Measurements from ENCODE around the gene ARHGAP24. TPM values are rescaled to one million over a fixed set of nuclear protein-coding genes. Genes with fewer than 3 reads are reported as not detected.
"Not testable (repeated sequence)": the region's sequence is repeated elsewhere in the genome, so short reads cannot be mapped to it uniquely, and the experiment has no call there.

Gene ARHGAP24
- total and polyA plus RNA-seq, 5 experiments from 2014 or later: 4.4 to 7.3 TPM; not detected in 3

DNA sequence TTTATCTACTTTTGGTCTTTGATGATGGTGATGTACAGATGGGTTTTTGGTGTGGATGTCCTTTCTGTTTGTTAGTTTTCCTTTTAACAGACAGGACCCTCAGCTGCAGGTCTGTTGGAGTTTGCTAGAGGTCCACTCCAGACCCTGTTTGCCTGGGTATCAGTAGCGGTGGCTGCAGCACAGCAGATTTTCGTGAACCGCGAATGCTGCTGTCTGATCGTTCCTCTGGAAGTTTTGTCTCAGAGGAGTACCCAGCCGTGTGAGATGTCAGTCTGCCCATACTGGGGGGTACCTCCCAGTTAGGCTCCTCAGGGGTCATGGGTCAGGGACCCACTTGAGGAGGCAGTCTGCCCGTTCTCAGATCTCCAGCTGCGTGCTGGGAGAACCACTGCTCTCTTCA, 191.7 kb downstream of the ARHGAP24 start:
- DNase-seq, ATAC-seq, POLR2A ChIA-PET, H3K27ac Mint-ChIP-seq, H3K4me3 Mint-ChIP-seq, H3K36me3 Mint-ChIP-seq, H3K27me3 Mint-ChIP-seq: not testable (repeated sequence)
- Mint-ChIP-seq H3K4me1 (peaks cover 0 to 11% (median 0%) of the 10 kb centered on the region in 4 donors), H3K9me3 (peaks cover 0 to 19% (median 4%) of the 10 kb centered on the region in 9 donors)

DNA sequence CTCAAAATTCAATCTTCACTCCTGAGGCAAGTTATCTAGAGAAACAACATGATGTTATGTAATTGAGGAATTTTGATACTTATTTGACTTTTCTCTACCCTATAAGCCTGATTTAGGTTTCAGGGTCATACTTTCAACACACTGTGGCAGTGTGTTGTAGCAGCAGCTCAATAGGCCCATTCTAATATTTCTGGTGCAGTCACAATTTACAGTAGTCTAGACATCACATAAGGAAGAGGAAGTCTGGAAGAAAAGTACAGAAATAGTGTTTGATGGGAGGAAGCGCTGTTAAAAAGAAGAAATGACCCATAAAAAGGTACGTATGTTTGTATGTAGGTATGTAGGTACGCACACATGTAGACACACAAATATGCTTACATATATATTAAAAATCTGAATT, 194.3 kb downstream of the ARHGAP24 start:
- H3K27ac Mint-ChIP-seq: no peak overlapping the region

DNA sequence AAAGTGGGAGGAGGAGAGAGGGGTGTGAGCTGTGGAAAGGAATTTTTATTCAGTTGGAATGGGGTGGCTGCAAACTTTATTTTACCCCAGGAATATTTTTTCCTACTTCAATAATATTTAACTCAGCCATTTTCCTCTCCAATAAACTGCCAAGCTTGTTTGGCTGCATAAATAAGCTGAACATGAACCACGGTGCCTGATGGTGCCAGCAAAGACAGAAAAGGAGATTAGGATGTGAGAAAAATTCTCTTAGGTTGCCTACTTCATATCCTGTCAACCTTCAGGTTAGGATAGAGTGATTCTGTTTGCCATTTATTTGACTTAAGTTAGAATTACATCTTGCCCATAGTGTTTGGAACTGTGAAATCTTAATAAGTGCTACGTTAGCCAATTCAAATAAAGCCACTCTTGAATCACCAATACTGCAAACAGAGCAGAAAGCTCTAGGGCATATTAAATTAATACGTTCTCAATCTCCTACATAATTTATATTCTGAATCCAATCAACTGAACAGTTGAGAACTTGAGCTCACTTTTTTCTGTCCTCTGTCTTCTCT, 195.1 kb downstream of the ARHGAP24 start:
- peaks cover 0 to 12% (median 4%) of the 10 kb centered on the region in 9 donors for H3K9me3 Mint-ChIP-seq
- H3K27ac Mint-ChIP-seq: no peak overlapping the region
- H3K27me3 Mint-ChIP-seq: peaks cover 0 to 4% (median 0%) of the 10 kb centered on the region in 5 donors
- H3K36me3 Mint-ChIP-seq: no peaks in the 10 kb centered on the region
- H3K4me1 Mint-ChIP-seq: peaks cover 0 to 24% (median 0%) of the 10 kb centered on the region in 4 donors
- no peak overlapping the region for H3K4me3 Mint-ChIP-seq
- no peak for ATAC-seq
- POLR2A ChIA-PET: no interaction called here
- no peak for DNase-seq

More for the DNA sequence above, 194.3 kb downstream of the ARHGAP24 start:
- POLR2A ChIA-PET: no interaction called here
- no peak for ATAC-seq
- Mint-ChIP-seq H3K4me1 (peaks cover 0 to 24% (median 0%) of the 10 kb centered on the region in 4 donors), H3K36me3 (no peaks in the 10 kb centered on the region), H3K9me3 (peaks cover 0 to 16% (median 4%) of the 10 kb centered on the region in 9 donors), H3K27me3 (peaks cover 0 to 1% (median 0%) of the 10 kb centered on the region in 5 donors), H3K4me3 (no peak overlapping the region)
- DNase-seq: no peak

DNA sequence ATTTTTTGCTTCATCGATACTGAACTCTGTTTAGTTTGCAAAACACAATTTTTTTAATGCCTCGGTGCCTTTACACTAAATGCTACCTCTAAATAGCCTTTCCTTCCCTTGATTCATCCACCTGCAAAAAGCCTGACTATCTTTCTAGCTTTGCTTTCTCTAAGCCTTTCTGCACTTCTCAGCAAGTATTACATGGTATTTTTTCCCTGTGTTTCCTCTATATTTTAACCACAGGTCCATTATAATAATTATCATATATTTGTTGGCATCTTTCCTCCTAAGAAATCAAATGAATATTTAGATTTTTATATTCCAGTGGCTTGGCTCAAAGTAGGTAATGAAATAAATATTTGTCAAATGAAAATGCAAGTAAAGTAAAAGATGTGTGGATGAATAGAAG, 196.2 kb downstream of the ARHGAP24 start:
- no peak overlapping the region for H3K4me3 Mint-ChIP-seq
- H3K27ac Mint-ChIP-seq: no peak overlapping the region
- peaks cover 0 to 20% (median 0%) of the 10 kb centered on the region in 4 donors for H3K4me1 Mint-ChIP-seq
- H3K27me3 Mint-ChIP-seq: peaks cover 0 to 5% (median 0%) of the 10 kb centered on the region in 5 donors
- POLR2A ChIA-PET: no interaction called here
- peaks cover 0 to 10% (median under 1%) of the 10 kb centered on the region in 9 donors for H3K9me3 Mint-ChIP-seq
- H3K36me3 Mint-ChIP-seq: no peaks in the 10 kb centered on the region
- DNase-seq (no peak), ATAC-seq (no peak)

DNA sequence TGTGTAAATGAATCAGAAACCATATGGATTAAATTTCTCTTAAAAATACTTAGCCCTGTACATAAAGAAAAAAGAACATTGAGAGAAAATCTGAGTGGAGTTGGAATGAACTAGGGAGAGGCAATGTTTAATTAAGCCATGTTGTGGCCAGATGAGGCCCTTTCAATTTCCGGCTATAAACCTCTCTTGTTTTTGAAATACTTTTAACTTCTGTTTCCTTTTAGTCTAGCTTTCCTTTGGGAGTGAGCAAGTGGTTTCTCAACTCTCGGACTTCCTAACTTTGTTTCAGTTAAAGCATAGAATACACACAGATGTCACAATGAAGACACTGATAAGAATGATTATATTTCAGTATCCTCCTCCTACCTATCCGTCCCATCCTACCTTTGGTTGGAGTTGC, 197.2 kb downstream of the ARHGAP24 start:
- H3K27me3 Mint-ChIP-seq: peaks cover 0 to 8% (median 0%) of the 10 kb centered on the region in 5 donors
- POLR2A ChIA-PET: no interaction called here
- H3K4me1 Mint-ChIP-seq: peaks cover 0 to 19% (median 0%) of the 10 kb centered on the region in 4 donors
- no peaks in the 10 kb centered on the region for H3K36me3 Mint-ChIP-seq
- ATAC-seq (no peak), DNase-seq (no peak)
- no peak overlapping the region for H3K27ac Mint-ChIP-seq
- H3K4me3 Mint-ChIP-seq: no peak overlapping the region
- peaks cover 0 to 10% (median 0%) of the 10 kb centered on the region in 9 donors for H3K9me3 Mint-ChIP-seq

DNA sequence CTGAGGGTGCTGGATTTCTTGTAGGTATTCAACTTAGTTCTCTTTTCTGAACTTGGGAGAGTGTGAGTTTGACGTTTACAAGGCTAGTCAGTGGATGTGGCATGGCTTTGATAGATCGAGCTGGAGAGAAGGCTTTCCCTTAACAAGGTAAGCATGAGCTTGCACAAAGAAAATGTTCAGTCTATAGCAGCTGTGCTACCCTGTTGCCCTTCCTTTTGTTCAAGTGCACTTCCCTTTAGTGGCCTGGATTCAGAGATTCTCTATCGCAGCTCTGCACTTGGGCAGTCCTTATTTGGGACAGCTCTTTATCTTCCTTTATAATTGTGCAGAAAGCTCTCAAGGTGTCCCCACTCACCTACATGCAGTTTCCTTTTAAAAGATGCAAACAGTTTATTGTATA, 198.0 kb downstream of the ARHGAP24 start:
- no peak for ATAC-seq
- Mint-ChIP-seq H3K27me3 (peaks cover 0 to 8% (median 0%) of the 10 kb centered on the region in 5 donors), H3K4me3 (no peak overlapping the region), H3K9me3 (peaks cover 0 to 6% (median 0%) of the 10 kb centered on the region in 9 donors), H3K4me1 (peaks cover 0 to 19% (median 0%) of the 10 kb centered on the region in 4 donors), H3K27ac (no peak overlapping the region), H3K36me3 (no peaks in the 10 kb centered on the region)
- POLR2A ChIA-PET: no interaction called here
- no peak for DNase-seq

DNA sequence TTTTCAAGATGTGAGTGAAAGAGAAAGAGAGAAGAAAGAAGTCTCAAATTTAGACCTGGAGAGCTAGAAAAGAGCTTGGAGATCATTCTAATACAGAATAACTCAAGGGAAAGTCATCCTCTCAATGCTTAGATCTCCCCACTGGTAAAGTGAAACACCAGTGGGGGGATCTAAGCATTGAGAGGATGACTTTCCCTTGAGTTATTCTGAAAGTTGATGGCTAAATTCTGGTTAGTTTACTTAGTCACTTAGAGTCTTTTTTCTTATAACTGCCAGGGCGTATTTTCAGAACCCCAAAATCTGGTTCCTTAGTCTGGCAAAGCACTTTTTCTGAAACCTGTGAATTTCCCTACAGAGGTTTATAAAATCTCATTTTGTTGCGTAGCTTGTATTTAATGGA, 198.6 kb downstream of the ARHGAP24 start:
- H3K9me3 Mint-ChIP-seq: peaks cover 0 to 6% (median 0%) of the 10 kb centered on the region in 9 donors
- no peaks in the 10 kb centered on the region for H3K36me3 Mint-ChIP-seq
- POLR2A ChIA-PET: no interaction called here
- H3K4me1 Mint-ChIP-seq: peaks cover 0 to 19% (median 0%) of the 10 kb centered on the region in 4 donors
- no peak overlapping the region for H3K4me3 Mint-ChIP-seq
- H3K27me3 Mint-ChIP-seq: peaks cover 0 to 8% (median 0%) of the 10 kb centered on the region in 5 donors
- ATAC-seq: no peak
- no peak overlapping the region for H3K27ac Mint-ChIP-seq
- DNase-seq: no peak

DNA sequence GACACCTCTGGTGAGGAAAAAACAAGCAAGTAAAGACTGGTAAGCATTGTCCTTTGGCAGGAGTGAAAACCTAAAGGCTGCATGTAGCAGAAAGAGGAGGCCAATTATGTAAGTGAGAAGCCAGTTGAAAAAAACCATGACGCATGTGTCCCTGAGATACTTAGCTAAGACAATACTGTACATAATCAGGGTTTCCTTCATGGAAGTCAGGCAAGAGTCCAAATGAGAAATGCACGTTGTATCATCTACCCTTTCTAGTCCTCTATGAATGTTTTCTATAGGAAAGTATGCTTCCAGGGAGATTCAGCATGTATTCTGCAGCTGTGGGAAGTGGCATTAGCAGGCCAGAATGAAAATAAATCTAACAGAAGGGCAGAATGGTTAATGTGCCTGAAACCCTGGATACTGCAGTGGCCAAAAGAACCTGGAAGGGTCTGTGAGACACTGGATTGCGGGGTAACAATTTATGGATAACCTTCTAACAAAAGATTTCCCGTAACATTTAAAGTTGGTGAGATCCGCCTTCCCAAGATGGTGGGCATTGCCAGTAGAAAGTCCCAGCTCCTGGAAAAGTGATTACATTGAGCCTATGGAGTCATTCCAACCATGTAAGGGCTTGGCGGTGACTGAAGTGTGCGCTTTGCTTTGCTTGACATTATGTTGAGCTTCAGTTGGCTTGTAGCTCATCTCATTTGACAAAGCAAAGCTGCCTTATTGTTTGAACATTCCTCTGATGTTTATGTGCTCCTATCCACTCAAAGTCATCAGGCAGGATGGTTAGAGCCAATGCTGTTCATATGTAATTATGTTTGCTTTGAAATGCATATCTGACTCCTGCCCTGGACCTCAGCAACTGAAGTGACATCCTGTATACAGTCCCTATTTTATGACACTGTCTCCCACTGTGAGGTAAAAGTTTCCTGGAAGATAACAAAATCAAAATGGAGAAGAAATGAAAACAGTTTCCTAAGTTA, 200.4 kb downstream of the ARHGAP24 start:
- H3K4me3 Mint-ChIP-seq: no peak overlapping the region
- DNase-seq (no peak), ATAC-seq (no peak)
- no peak overlapping the region for H3K27ac Mint-ChIP-seq
- POLR2A ChIA-PET: no interaction called here
- H3K9me3 Mint-ChIP-seq: peaks cover 0 to 15% (median 0%) of the 10 kb centered on the region in 9 donors
- peaks cover 0 to 14% (median 0%) of the 10 kb centered on the region in 4 donors for H3K4me1 Mint-ChIP-seq
- peaks cover 0 to 8% (median 0%) of the 10 kb centered on the region in 5 donors for H3K27me3 Mint-ChIP-seq
- no peaks in the 10 kb centered on the region for H3K36me3 Mint-ChIP-seq

DNA sequence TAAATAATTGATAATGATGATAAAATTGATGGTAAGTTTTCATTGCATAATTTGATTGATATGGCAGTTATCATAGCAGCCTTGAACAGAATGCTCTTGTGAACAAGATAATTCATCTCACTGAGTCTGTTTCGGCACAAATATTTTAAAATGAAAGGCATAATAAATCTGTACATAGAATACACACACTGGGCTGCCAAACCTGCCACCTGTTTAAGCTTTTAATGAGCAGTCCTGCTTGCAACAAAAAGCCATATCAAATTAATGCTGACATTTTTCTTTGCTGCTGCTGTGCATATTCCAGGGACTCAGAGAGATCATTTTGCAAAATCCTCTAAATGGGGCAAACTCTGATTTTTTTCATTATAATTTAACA, 201.1 kb downstream of the ARHGAP24 start:
- no peak overlapping the region for H3K4me3 Mint-ChIP-seq
- ATAC-seq: no peak
- POLR2A ChIA-PET: no interaction called here

DNA sequence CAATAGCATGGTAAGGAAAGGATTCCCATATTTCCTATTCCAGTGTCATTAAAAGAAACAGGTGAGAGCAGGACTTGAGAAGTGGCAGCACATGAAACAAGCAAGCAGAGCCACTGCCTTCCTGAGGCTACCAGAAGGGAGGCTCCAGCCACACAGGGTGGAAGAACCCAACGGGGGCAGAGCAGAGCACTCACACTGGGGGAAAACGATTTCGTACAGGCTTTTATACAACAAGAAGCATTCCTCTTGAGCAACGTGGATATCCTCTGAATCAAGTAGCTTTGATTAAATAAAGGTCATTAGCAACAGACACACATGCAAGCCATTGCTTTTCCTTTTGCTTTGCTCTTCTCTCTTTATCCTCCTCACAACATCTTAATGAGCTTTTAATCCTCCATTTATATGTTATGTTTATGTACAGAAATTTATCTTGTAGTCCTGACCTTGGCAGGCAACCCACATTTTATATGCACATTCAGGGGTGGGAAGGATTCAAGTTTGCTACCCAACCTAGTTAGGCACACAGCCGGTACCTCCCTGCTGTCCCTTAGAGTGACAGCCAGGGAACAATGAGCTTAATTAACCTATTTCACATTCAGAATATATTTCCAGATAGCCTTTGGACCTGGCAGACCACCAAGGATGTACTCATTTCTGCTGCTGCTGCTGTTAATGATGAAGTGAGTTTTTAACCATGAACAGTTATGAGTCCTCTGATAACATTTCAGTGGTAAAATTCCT, 202.1 kb downstream of the ARHGAP24 start:
- DNase-seq (no peak), ATAC-seq (no peak)
- POLR2A ChIA-PET: no interaction called here
- H3K27me3 Mint-ChIP-seq: peaks cover 0 to 8% (median 0%) of the 10 kb centered on the region in 5 donors
- no peaks in the 10 kb centered on the region for H3K36me3 Mint-ChIP-seq
- no peak overlapping the region for H3K27ac Mint-ChIP-seq
- peaks cover 0 to 15% (median 0%) of the 10 kb centered on the region in 9 donors for H3K9me3 Mint-ChIP-seq
- peaks cover 0 to 18% (median 0%) of the 10 kb centered on the region in 4 donors for H3K4me1 Mint-ChIP-seq
- no peak overlapping the region for H3K4me3 Mint-ChIP-seq

More for the DNA sequence above, 201.1 kb downstream of the ARHGAP24 start:
- no peak for DNase-seq
- no peak overlapping the region for H3K27ac Mint-ChIP-seq
- no peaks in the 10 kb centered on the region for H3K36me3 Mint-ChIP-seq
- peaks cover 0 to 15% (median 0%) of the 10 kb centered on the region in 9 donors for H3K9me3 Mint-ChIP-seq
- peaks cover 0 to 8% (median 0%) of the 10 kb centered on the region in 5 donors for H3K27me3 Mint-ChIP-seq
- H3K4me1 Mint-ChIP-seq: peaks cover 0 to 15% (median 0%) of the 10 kb centered on the region in 4 donors

DNA sequence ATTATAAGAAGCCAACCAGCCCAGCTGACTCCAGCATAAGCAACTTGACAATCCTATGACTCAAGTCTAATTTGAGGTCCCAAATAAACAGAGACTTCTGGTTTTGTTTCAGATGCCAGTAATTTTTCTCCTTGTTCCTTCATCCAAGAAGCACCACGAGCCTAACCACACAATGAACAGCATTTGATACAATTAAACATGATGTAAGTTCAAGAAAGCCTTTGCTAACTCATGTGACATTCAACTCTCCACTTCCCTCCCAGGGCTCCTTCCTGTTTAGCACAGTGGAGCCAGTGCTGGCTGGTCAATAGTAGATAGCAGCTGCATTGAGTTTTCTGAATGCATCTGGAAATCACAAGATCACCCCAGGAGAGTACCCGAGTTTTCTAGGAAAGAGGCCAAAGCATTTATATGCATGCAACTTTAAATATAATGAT, 206.3 kb downstream of the ARHGAP24 start:
- ATAC-seq: no peak
- no peaks in the 10 kb centered on the region for H3K36me3 Mint-ChIP-seq

DNA sequence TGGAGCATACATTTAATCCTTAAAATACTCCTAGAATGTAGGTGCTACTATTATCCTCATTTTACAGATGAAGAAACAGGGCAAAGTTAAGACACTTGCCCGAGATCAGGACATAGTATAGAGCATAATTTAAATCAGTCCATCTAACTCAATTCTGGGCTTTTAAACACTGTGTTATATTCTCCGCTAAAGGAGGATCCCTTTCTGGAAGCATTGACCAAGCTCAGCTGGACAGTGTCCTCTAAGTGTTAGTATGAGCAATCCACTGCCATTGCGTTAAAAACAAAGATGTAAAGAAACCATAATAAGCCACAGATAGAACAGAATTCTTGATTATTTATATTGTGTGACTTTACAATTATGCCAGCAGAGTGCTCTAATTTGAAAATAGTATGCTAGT, 207.0 kb downstream of the ARHGAP24 start:
- no peak overlapping the region for H3K4me3 Mint-ChIP-seq
- peaks cover 0 to 15% (median 3%) of the 10 kb centered on the region in 9 donors for H3K9me3 Mint-ChIP-seq
- POLR2A ChIA-PET: no interaction called here
- peaks cover 0 to 5% (median 0%) of the 10 kb centered on the region in 4 donors for H3K4me1 Mint-ChIP-seq
- ATAC-seq (no peak), DNase-seq (no peak)
- H3K36me3 Mint-ChIP-seq: no peaks in the 10 kb centered on the region
- no peak overlapping the region for H3K27ac Mint-ChIP-seq
- no peaks in the 10 kb centered on the region for H3K27me3 Mint-ChIP-seq

More for the DNA sequence above, 206.3 kb downstream of the ARHGAP24 start:
- no peak for DNase-seq
- POLR2A ChIA-PET: no interaction called here
- peaks cover 0 to 5% (median 0%) of the 10 kb centered on the region in 4 donors for H3K4me1 Mint-ChIP-seq
- H3K27ac Mint-ChIP-seq: no peak overlapping the region
- H3K9me3 Mint-ChIP-seq: peaks cover 0 to 15% (median 0%) of the 10 kb centered on the region in 9 donors
- H3K27me3 Mint-ChIP-seq: peaks cover 0 to 3% (median 0%) of the 10 kb centered on the region in 5 donors
- H3K4me3 Mint-ChIP-seq: no peak overlapping the region
